Measurements from ENCODE around the gene KNTC1.
"Not testable (repeated sequence)": the region's sequence is repeated elsewhere in the genome, so short reads cannot be mapped to it uniquely, and the experiment has no call there.

Gene KNTC1

GRCh38 chr12:122506393-122506938, 20.6 kb upstream of the KNTC1 start:
- no peak for DNase-seq

GRCh38 chr12:122508163-122508562, 18.9 kb upstream of the KNTC1 start:
- DNase-seq = no peak

GRCh38 chr12:122513028-122513427, 14.0 kb upstream of the KNTC1 start:
- not testable (repeated sequence) for DNase-seq

GRCh38 chr12:122513660-122514059, 13.4 kb upstream of the KNTC1 start:
- DNase-seq = no peak

GRCh38 chr12:122515275-122515674, 11.8 kb upstream of the KNTC1 start:
- no peak for DNase-seq

- DNase-seq = no peak
Observed at GRCh38 chr12:122516544-122517361, 10.3 kb upstream of the KNTC1 start.

- no peak for DNase-seq
Observed at GRCh38 chr12:122517877-122518276, 9.2 kb upstream of the KNTC1 start.

- no peak for DNase-seq
Observed at GRCh38 chr12:122518908-122519307, 8.1 kb upstream of the KNTC1 start.

GRCh38 chr12:122519418-122519817, 7.6 kb upstream of the KNTC1 start:
- no peak for DNase-seq

- no peak for DNase-seq
Observed at GRCh38 chr12:122520676-122521075, 6.4 kb upstream of the KNTC1 start.

- DNase-seq = no peak
Observed at GRCh38 chr12:122523280-122523679, 3.8 kb upstream of the KNTC1 start.

GRCh38 chr12:122523846-122524718, 3.0 kb upstream of the KNTC1 start:
- DNase-seq = no peak

GRCh38 chr12:122527478-122527944, 462 bp downstream of the KNTC1 start:
- no peak for DNase-seq

GRCh38 chr12:122528582-122528981, 1.5 kb downstream of the KNTC1 start:
- no peak for DNase-seq

GRCh38 chr12:122528992-122529391, 1.9 kb downstream of the KNTC1 start:
- DNase-seq = no peak

GRCh38 chr12:122533856-122534255, 6.8 kb downstream of the KNTC1 start:
- DNase-seq = no peak

GRCh38 chr12:122537021-122537420, 10.0 kb downstream of the KNTC1 start:
- no peak for DNase-seq

GRCh38 chr12:122538496-122538895, 11.4 kb downstream of the KNTC1 start:
- DNase-seq = no peak

- no peak for DNase-seq
Observed at GRCh38 chr12:122544537-122544936, 17.5 kb downstream of the KNTC1 start.

- DNase-seq = no peak
Observed at GRCh38 chr12:122545855-122546254, 18.8 kb downstream of the KNTC1 start.

- no peak for DNase-seq
Observed at GRCh38 chr12:122547330-122547729, 20.3 kb downstream of the KNTC1 start.

GRCh38 chr12:122558745-122559641, 31.9 kb downstream of the KNTC1 start:
- DNase-seq = no peak

GRCh38 chr12:122560138-122560537, 33.1 kb downstream of the KNTC1 start:
- DNase-seq = no peak

Measured in activated CD8-positive, alpha-beta memory T cell treated with anti-CD3 and anti-CD28 coated beads for 24 hours (primary cell).